Suprapubic skin (tissue), 4 donors: ENCODE results near the gene PEAR1. TPM values are rescaled to one million over a fixed set of nuclear protein-coding genes. Genes with fewer than 3 reads are reported as not detected.

Experiments used
- DNase-seq, 2 donors: peaks; one replicate each; pipeline ENCODE4 v3.0.0-alpha.2; 2019; ENCODE audit warnings: low spot score in 2 of 2
- H3K27ac ChIP-seq: fragments of 200-600 bp; sonication (generic); one replicate; pipeline ENCODE4 v1.5.1; 2019
- H3K27me3 ChIP-seq: fragments of 200-600 bp; sonication (generic); one replicate; pipeline ENCODE4 v1.5.1; 2019
- H3K36me3 ChIP-seq: fragments of 200-600 bp; sonication (generic); one replicate; pipeline ENCODE4 v1.5.1; 2019
- H3K4me1 ChIP-seq: fragments of 200-600 bp; sonication (generic); one replicate; pipeline ENCODE4 v1.5.1; 2019
- H3K4me3 ChIP-seq: fragments of 200-600 bp; sonication (generic); one replicate; pipeline ENCODE4 v1.5.1; 2019; ENCODE audit warnings: mild to moderate bottlenecking
- H3K9me3 ChIP-seq: fragments of 200-600 bp; sonication (generic); one replicate; pipeline ENCODE4 v1.5.1; 2019
- CTCF ChIP-seq, 2 donors: fragments of 200-600 bp in 1 of 2; fragments of 450-650 bp in 1 of 2; sonication (generic) in 1 of 2; IDR thresholded peaks; one replicate each; pipeline ENCODE4 v1.5.1; 2016 to 2019; ENCODE audit warnings: antibody characterized with exemption in 2 of 2, mild to moderate bottlenecking in 1 of 2, moderate library complexity in 1 of 2
- EP300 ChIP-seq: sonication (generic); formaldehyde crosslinking; IDR thresholded peaks from one replicate; pipeline ENCODE4 v1.6.1; 2017; ENCODE audit warnings: antibody characterized with exemption
- POLR2A ChIP-seq, 2 donors: fragments of 450-650 bp; IDR thresholded peaks; one replicate each; pipeline ENCODE4 v1.6.1; 2017; ENCODE audit warnings: antibody characterized with exemption in 2 of 2, mild to moderate bottlenecking in 2 of 2, moderate library complexity in 2 of 2
- POLR2AphosphoS5 ChIP-seq, 3 donors: sonication (generic); formaldehyde crosslinking; IDR thresholded peaks; one replicate each; pipeline ENCODE4 v1.6.1; 2017; ENCODE audit warnings: antibody characterized with exemption in 3 of 3
- WGBS: methylation state at CpG from one replicate; pipeline ENCODE4 v1.1.5; 2018; 5-methylcytosine and 5-hydroxymethylcytosine counted together
- total RNA-seq, 4 donors: library from RNA; depleted of rRNA; stranded (reverse); fragments of >200 nt; gene quantifications; one replicate each; pipeline ENCODE4 v1.1.0, GENCODE V29; 2016

Gene PEAR1
- total RNA-seq, 4 donors from 2014 or later = 2.4 to 5.7 (median 3.8) TPM

- H3K4me1 ChIP-seq = no peaks in the 10 kb centered on the region
- WGBS = 65% methylated on average over 3 of the region's 3 CpGs
- H3K4me3 ChIP-seq = no peak overlapping the region
- no peaks in the 10 kb centered on the region for H3K9me3 ChIP-seq
- TF ChIP-seq POLR2AphosphoS5 (IDR thresholded peaks at IDR 0.05) (no peak), POLR2A (IDR thresholded peaks at IDR 0.05) (no peak), EP300 (no peak), CTCF (IDR thresholded peaks at IDR 0.05) (no peak)
- DNase-seq = no peak
- H3K27me3 ChIP-seq = peaks cover 58% of the 10 kb centered on the region
- H3K27ac ChIP-seq = no peak overlapping the region
- H3K36me3 ChIP-seq = no peaks in the 10 kb centered on the region
These were observed 11.0 kb upstream of the PEAR1 start for GRCh38 chr1:156882543-156882942.

- no peaks in the 10 kb centered on the region for H3K36me3 ChIP-seq
- DNase-seq = no peak
- 77% methylated on average over 7 of the region's 7 CpGs for WGBS
- H3K9me3 ChIP-seq = no peaks in the 10 kb centered on the region
- H3K27me3 ChIP-seq = peaks cover 64% of the 10 kb centered on the region
- no peaks in the 10 kb centered on the region for H3K4me1 ChIP-seq
- H3K27ac ChIP-seq = no peak overlapping the region
- TF ChIP-seq POLR2A (IDR thresholded peaks at IDR 0.05) (no peak), EP300 (no peak), CTCF (IDR thresholded peaks at IDR 0.05) (no peak), POLR2AphosphoS5 (IDR thresholded peaks at IDR 0.05) (no peak)
- no peak overlapping the region for H3K4me3 ChIP-seq
These were observed 9.6 kb upstream of the PEAR1 start for GRCh38 chr1:156883919-156884318.

- Histone ChIP-seq H3K4me3 (no peak overlapping the region), H3K4me1 (no peaks in the 10 kb centered on the region), H3K36me3 (no peaks in the 10 kb centered on the region), H3K27ac (no peak overlapping the region), H3K9me3 (no peaks in the 10 kb centered on the region), H3K27me3 (peaks cover 58% of the 10 kb centered on the region)
- no peak for TF ChIP-seq POLR2A (IDR thresholded peaks at IDR 0.05)
- no peak for TF ChIP-seq CTCF (IDR thresholded peaks at IDR 0.05)
- WGBS = 80% methylated on average over 5 of the region's 10 CpGs
- DNase-seq = no peak
These were observed 8.8 kb upstream of the PEAR1 start for GRCh38 chr1:156884560-156885184.

GRCh38 chr1:156885314-156885713 lies 8.2 kb upstream of the PEAR1 start:
- 42% methylated on average over 1 of the region's 1 CpG for WGBS
- Histone ChIP-seq H3K4me3 (no peak overlapping the region), H3K9me3 (no peaks in the 10 kb centered on the region), H3K27me3 (peaks cover 54% of the 10 kb centered on the region), H3K4me1 (no peaks in the 10 kb centered on the region), H3K27ac (no peak overlapping the region), H3K36me3 (no peaks in the 10 kb centered on the region)
- TF ChIP-seq POLR2A (IDR thresholded peaks at IDR 0.05) (no peak), POLR2AphosphoS5 (IDR thresholded peaks at IDR 0.05) (no peak), CTCF (IDR thresholded peaks at IDR 0.05) (no peak), EP300 (no peak)
- DNase-seq = no peak

GRCh38 chr1:156885880-156886355 lies 7.6 kb upstream of the PEAR1 start:
- Histone ChIP-seq H3K36me3 (no peaks in the 10 kb centered on the region), H3K4me1 (no peaks in the 10 kb centered on the region), H3K27ac (no peak overlapping the region), H3K9me3 (no peaks in the 10 kb centered on the region), H3K4me3 (no peak overlapping the region), H3K27me3 (peaks cover 54% of the 10 kb centered on the region)
- TF ChIP-seq POLR2A (IDR thresholded peaks at IDR 0.05) = no peak
- 76% methylated on average over 13 of the region's 13 CpGs for WGBS
- DNase-seq = no peak
